Embryonic facial prominence (tissue), 1 donor: ENCODE results near the gene LPO.

ENCODE experiments used
- DNase-seq: peaks from one replicate; pipeline ENCODE4 v3.0.0-alpha.2; 2016; ENCODE audit errors: extremely low spot score

The LPO gene

DNA sequence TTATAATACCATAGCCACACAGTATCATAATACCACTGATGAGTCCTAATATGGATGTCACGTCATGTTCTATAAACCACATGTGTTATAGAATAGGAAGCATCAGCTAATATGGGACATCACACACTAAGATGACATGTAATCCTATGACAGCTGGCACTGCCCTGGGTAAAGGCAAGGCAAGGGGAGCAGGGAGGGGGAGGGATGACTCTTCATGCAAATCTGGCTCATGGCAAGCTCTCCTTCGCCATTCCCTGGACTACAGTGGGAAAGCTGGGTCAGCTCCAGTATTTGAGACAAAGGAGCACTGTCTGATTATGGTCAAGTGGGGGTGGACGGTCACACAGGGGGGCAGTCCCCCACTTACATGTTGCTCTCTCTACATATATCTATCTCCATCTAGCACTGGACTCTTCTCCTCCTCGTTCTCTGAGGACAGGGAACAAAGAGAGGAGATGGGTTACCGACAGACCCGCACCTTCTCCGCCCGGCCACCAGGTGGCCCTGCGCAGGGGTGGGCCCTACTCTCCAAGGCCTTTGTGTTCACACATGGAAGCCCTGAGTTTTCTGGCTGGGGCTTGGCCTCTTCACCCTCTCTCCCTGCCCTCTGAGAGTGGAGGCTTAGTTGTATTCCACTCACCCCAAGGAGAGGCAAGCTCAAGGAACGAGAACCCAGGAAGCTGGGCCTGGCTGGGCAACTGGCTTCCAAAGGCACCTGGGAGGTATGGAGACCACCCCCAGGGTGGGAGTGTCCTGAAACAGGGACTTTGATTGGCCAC lies 65.8 kb downstream of the LPO start:
- no peak for DNase-seq

GRCh38 chr17:58304750-58305486 lies 66.5 kb downstream of the LPO start:
- DNase-seq = no peak

- DNase-seq = no peak
Measured at GRCh38 chr17:58305626-58306025, 67.2 kb downstream of the LPO start.

- no peak for DNase-seq
Measured at GRCh38 chr17:58306131-58306951, 68.0 kb downstream of the LPO start.

DNA sequence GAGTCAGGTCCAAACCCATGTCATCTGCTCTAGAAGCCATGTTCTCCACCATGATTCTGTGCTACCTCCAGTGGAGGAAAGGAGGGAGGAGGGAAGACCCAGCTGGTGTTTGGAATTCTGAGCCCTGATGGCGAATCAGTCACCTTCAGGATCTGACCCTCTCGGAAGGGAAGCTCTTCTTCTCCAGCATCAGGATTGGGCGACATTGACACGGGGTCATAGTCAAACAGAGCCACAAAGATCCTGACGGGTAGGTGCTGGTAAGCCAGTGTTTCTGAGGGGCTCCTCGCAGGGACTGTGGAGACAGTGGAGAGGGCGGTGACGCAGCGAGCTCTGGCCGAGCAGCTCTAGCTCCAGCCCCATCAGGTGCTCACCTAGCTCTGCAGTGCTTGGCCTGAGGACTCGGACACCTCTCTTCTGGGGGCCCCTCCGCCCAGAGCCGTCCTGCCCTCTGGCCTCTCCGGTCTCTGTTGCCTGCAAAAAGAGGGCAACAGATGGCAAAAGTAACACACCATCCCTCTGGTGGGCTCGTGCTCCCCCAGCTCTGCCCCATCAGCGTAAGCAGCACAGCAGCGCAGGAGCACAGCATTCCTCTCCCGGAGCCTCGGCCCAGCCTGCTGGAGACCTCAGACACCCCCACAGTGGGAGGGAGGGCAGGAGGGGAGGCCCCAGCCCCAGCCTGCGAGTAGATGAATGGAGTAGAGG lies 69.2 kb downstream of the LPO start:
- DNase-seq = no peak

- DNase-seq = no peak
Measured at GRCh38 chr17:58308173-58308984, 70.0 kb downstream of the LPO start.

- no peak for DNase-seq
Measured at GRCh38 chr17:58308985-58309917, 70.9 kb downstream of the LPO start.

DNA sequence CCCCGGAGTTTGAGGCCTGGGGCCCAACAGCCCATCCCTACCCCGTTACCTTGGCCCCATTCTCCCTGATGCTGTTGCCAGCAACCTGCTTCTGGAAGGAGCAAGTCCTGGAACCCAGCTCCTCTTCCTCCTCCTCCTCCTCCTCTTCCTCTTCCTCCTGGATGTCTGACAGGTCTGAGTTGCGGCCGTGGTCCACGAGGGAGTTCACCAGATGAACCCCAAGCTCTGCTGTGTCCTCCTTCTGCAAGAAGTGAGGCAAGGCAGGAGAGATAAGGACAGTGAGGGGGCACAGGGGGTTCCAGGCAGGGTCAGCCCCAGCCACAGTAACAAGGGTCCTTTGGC lies 71.5 kb downstream of the LPO start:
- DNase-seq = no peak

- no peak for DNase-seq
Measured at GRCh38 chr17:58310511-58311428, 72.4 kb downstream of the LPO start.

DNA sequence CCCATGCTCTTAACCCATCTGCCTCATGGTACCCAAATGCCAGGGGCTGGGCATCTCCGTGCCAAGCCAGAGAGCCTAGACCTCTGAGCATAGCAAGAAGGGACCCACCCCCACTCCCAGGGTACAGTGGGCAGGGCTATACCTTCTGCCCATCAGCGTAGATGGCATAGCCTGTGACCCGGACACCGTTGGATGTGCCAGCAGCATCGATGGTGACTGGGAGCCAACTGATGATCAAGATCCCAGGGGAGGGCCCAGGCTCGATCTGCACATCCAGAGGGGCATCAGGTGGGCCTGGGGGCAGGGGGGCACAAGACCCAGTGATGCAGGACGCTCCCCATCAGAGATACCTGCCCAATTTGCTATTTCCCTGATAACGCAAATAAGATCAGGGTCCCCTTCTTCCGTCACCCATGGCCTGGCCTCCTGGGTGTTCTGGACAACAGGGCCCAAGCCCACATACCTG lies 73.1 kb downstream of the LPO start:
- DNase-seq = no peak

GRCh38 chr17:58312021-58312630 lies 73.7 kb downstream of the LPO start:
- no peak for DNase-seq

DNA sequence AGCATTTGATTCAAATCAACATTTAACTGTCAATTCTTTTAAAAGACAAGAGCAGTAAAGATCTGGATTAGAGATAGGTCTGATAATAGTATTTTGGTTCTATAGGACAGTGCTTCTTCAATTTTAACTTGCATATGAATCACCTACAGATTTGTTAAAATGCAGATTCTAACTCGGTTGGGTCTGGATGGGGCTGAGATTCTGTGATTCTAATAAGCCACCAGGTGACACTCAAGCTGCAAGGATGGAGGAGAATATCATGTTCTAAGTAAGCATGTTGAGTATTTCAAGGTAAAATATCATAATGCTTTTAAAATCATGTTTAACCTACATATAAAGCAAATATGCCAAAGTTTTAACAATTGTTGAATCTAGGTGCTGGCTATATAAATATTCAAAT lies 74.4 kb downstream of the LPO start:
- DNase-seq = no peak

DNA sequence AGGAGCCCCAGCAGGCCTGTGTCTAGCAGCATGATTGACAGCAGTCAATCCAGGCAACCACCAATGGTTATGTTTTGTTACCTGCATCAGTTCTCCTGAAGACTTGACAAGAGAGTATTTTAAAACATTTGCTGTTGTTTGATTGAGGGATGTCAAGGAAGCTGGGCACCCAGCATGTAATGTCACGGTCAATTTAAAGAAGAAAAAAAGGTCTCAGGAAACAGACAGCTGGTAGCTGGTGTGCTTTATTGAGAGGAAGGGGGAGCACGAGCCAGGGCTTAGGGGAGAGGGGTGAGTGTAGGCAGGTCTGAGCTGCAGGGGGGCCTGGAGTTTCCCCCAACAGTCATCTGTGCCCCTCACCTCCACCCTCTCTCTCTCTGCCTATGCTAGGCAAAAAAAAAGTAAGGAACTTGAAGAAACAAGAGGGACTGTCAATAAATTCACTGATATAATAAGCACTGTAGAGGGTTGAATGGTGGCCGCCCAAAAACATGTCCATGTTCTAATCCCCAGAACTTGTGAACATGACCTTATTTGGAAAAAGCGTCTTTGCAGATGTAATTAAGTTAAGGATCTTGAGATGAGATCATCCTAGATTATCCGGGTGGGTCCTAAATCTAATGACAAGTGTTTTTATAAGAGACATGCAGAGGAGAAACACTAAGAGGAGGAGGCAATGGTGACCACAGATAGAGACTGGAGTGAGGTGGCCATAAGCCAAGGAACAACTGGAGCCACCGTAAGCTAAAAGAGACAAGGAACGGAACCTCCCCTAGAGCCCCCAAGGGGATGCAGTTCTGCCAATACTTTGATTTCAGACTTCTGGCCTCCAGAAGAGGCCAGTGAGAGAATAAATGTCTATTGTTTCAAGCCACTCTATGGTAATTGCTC lies 75.7 kb downstream of the LPO start:
- no peak for DNase-seq

DNA sequence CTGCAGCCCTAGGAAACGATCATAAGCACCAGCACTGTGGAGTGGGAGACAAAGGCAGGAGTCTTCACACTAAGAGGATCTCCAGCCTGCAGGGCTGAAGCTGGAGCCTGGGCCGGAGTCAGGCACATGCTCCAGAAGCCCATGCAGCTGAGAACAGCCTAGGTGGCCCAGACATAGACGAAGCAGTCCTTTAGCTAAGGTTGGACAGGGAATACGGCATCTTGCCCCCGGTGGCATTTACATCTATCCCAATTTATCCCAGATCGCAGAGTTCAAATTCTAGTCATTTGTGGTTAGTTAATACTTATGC lies 76.3 kb downstream of the LPO start:
- DNase-seq = no peak

DNA sequence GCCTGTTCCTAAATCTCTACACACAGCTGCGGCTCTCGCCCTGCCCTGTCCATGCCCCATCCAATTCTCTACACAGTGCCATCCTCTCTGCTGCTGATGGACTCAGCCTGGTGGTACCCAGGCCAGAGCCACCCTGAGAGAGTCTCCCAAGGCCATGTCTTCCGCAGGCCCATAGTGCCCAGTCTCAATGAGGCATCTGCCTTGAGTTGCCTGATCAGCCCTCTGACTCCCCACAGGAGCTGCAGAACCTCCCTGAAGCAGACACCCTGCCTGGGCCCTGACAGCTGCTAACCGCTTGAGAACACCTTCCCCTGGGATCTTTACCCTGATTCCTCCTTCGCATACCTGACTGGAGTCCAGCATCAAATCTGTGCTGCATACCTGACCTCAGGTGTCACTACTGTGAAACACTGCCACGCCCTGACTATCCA lies 76.9 kb downstream of the LPO start:
- DNase-seq = no peak

- no peak for DNase-seq
Measured at GRCh38 chr17:58315750-58316149, 77.4 kb downstream of the LPO start.

- DNase-seq = no peak
Measured at GRCh38 chr17:58316260-58316960, 78.0 kb downstream of the LPO start.
